Lower lobe of right lung (tissue), 2 donors: ENCODE results near the gene SLC6A13. TPM values are rescaled to one million over a fixed set of nuclear protein-coding genes. Genes with fewer than 3 reads are reported as not detected.
"Not testable (repeated sequence)": the region's sequence is repeated elsewhere in the genome, so short reads cannot be mapped to it uniquely, and the experiment has no call there.

ENCODE experiments used
- ATAC-seq, 2 donors: fragments of 200-7000 bp; cut with Tn5 transposase; one replicate each; pipeline ENCODE4 v1.9.1; 2020 to 2022; ENCODE audit warnings: mild to moderate bottlenecking in 2 of 2, moderate library complexity in 2 of 2
- DNase-seq: peaks from one replicate; pipeline ENCODE4 v3.0.0-alpha.2; 2020
- H3K27ac ChIP-seq: fragments of 200-600 bp; one replicate; pipeline ENCODE4 v1.8.0; 2022
- H3K27me3 ChIP-seq: fragments of 200-600 bp; one replicate; pipeline ENCODE4 v1.8.0; 2022; ENCODE audit warnings: low read depth
- H3K36me3 ChIP-seq: fragments of 200-600 bp; one replicate; pipeline ENCODE4 v1.8.0; 2022; ENCODE audit warnings: mild to moderate bottlenecking
- H3K4me1 ChIP-seq: fragments of 200-600 bp; one replicate; pipeline ENCODE4 v1.8.0; 2022
- H3K4me3 ChIP-seq: fragments of 200-600 bp; one replicate; pipeline ENCODE4 v1.8.0; 2022; ENCODE audit warnings: mild to moderate bottlenecking
- H3K9me3 ChIP-seq: fragments of 200-600 bp; one replicate; pipeline ENCODE4 v1.8.0; 2022
- intact Hi-C: fragments of 100-400 bp; cut with DNase I; formaldehyde crosslinking; loops from one replicate; pipeline ENCODE4 v1.11.0; 2022
- total RNA-seq: library from RNA; stranded (reverse); fragmentation: NEBNext Ultra II Directional; extraction: Animal tissue kit (Norgen Biotek cat#: 25700); gene quantifications from one replicate; pipeline ENCODE4 v1.2.1, GENCODE V29; 2021
- TF ChIP-seq, protein P1 (sequence below): fragments of 200-600 bp; IDR thresholded peaks from one replicate; pipeline ENCODE4 v1.8.0; 2022; ENCODE audit warnings: antibody characterized with exemption, mild to moderate bottlenecking
- donor health status: DM: no; HTN: yes; CAD: no; lungs with severe emphysema.

SLC6A13 gene
- total RNA-seq, 1 donor from 2014 or later, result 5.0 TPM

DNA sequence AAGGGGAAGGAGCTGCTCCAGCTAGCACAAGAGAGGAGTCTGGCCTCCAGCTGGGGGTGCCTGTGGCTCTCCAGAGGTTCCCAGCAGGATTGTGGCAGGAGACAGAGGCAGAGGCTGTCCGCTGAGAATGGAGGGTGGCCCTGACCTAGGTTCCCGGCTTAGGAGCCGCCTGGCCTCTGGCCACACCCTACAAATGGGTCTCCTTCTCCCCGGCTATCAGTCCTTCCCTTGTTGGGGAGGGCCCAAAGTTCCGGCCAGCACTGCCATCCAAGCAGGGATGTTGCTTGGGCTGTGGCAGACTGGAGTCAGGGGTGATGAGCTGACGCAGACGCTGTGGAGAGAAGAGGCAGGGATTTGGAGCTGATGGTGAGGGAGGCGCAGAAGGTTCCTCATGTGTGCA is 71.8 kb downstream of the SLC6A13 start:
- intact Hi-C loops, result no loop called here

DNA sequence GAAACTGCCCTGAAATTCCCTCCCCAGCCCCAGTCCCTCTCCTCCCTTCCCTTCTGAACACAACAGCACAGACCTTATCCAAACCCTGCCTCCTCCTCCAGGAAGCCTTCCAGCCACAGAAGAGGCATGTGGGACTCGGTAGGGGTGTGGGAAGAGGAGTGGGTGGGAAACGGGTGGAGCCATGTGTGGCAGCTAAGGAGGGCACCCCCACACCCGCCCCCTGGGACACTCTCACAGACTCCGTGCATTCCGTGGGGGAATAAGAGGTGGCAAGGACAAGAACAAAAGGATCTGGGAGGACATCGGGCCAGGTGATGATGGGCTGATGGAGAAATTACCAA is 73.0 kb downstream of the SLC6A13 start:
- Histone ChIP-seq H3K4me1 (peaks cover 7% of the 10 kb centered on the region), H3K4me3 (no peak overlapping the region), H3K36me3 (no peaks in the 10 kb centered on the region), H3K9me3 (no peaks in the 10 kb centered on the region), H3K27me3 (peaks cover 8% of the 10 kb centered on the region), H3K27ac (no peak overlapping the region)
- intact Hi-C loops, result no loop called here
- TF ChIP-seq, protein P1, sequence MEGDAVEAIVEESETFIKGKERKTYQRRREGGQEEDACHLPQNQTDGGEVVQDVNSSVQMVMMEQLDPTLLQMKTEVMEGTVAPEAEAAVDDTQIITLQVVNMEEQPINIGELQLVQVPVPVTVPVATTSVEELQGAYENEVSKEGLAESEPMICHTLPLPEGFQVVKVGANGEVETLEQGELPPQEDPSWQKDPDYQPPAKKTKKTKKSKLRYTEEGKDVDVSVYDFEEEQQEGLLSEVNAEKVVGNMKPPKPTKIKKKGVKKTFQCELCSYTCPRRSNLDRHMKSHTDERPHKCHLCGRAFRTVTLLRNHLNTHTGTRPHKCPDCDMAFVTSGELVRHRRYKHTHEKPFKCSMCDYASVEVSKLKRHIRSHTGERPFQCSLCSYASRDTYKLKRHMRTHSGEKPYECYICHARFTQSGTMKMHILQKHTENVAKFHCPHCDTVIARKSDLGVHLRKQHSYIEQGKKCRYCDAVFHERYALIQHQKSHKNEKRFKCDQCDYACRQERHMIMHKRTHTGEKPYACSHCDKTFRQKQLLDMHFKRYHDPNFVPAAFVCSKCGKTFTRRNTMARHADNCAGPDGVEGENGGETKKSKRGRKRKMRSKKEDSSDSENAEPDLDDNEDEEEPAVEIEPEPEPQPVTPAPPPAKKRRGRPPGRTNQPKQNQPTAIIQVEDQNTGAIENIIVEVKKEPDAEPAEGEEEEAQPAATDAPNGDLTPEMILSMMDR, result no peak
- ATAC-seq (no peak), DNase-seq (peak; percentile 30)

More for the DNA sequence above, 71.8 kb downstream of the SLC6A13 start:
- Histone ChIP-seq H3K4me1 (peaks cover 7% of the 10 kb centered on the region), H3K36me3 (no peaks in the 10 kb centered on the region), H3K4me3 (no peak overlapping the region), H3K27ac (no peak overlapping the region), H3K27me3 (peaks cover 8% of the 10 kb centered on the region), H3K9me3 (no peaks in the 10 kb centered on the region)
- TF ChIP-seq, protein P1, result no peak
- ATAC-seq (no peak), DNase-seq (peak; percentile 30)

DNA sequence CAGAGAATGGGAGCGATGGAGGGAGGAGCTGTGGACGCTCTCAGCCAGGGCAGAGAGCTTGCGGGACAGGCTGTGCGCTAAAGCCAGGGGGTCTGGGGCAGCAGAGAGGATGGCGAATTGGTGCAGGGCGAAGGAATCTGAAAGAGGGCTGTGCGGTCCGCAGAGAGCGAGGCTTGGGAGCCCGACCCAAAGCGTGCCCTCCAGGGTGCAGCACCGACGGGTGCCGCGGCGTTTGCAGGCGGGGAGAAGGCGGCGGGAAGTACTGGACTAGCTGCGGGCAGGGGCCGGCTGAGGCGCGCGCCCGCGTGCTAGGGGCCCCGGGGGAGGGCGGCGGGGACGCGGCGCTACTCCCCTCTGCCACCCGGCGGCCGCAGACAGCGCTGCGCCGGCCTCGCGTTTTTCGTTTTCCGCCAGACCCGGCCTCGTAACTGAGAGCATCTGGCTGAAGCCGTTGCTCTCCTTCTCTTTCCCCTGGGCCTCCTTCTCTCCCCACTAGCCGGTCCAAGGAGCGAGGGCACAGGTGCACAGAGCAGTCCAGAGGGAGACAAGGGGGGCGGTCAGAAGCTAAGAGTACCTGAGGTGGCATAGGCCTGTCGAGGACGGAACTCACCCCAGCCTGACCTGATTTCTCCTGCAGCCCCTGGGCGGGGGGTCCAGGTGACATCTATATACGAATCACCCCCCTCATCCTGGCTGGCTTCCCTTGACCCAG is 73.6 kb downstream of the SLC6A13 start:
- DNase-seq, result peak; percentile 64
- intact Hi-C loops, result no loop called here
- Histone ChIP-seq H3K27ac (no peak overlapping the region), H3K27me3 (peaks cover 8% of the 10 kb centered on the region), H3K9me3 (no peaks in the 10 kb centered on the region), H3K4me1 (peaks cover 7% of the 10 kb centered on the region), H3K4me3 (peak overlapping the region; percentile 48), H3K36me3 (no peaks in the 10 kb centered on the region)
- TF ChIP-seq, protein P1, result peak; percentile 74
- peak; percentile 83 to 91 for ATAC-seq

DNA sequence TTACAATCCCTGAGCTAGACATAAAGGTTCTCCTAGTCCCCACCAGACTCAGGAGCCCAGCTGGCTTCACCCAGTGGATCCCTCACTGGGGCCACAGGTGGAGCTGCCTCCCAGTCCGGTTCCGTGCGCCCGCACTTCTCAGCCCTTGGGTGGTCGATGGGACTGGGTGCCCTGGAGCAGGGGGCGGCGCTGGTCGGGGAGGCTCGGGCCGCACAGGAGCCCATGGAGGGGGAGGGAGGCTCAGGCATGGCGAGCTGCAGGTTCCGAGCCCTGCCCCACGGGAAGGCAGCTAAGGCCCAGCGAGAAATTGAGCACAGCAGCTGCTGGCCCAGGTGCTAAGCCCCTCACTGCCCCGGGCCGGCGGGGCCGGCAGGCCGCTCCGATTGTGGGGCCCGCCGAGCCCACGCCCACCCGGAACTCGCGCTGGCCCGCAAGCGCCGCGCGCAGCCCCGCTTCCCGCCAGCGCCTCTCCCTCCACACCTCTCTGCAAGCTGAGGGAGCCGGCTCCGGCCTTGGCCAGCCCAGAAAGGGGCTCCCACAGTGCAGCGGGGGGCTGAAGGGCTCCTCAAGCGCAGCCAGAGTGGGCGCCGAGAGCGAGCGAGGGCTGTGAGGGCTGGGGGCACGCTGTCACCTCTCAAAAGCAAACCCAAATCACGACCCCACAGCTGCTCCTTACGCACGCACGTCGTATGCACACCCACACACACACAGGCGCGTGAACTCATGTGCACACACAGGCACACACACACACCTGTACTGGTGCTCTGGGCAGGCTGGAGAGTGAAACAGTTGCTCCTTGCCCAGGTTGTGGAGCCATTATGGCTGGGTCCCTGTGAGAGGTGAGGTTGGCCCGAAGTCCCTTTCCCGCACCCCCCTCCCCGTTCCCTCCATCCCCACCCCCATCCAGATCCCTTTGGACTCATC is 74.4 kb downstream of the SLC6A13 start:
- H3K36me3 ChIP-seq, H3K27ac ChIP-seq, H3K27me3 ChIP-seq, H3K9me3 ChIP-seq, H3K4me1 ChIP-seq, intact Hi-C loops: not testable (repeated sequence)
- H3K4me3 ChIP-seq, result peak overlapping the region; percentile 48
- peak; percentile 42 for DNase-seq
- peak in 1 of 2 donors; percentile 4 for ATAC-seq

DNA sequence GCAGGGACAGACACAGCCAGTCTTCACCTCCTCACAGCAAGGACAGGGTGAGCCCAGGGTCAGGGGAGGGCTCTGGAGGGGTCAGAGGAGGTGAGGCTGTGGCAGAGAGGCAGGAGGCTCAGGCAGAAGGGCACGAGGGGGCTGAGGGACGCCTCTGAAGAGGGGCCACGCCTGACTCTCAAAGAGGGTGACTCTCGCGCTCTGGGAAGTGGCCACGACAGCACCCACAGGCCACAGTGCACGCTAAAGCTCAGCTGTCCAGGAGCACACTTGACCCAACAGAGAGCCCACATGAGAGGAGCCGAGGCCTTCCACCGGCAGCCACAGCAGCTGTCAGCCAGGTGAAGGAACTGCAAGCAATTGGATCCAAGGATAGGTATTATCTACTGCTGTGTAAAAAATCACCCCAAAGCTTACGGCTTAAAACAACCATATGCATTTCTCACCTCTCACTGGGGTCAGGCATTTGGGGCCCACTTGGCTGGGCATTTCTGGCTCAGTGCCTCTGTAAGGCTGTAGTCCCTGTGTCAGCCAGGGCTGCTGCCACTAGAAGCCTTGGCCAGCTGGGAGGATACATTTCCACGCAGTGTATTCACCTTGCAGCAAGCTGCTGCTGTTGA is 76.5 kb downstream of the SLC6A13 start:
- Histone ChIP-seq H3K27ac (no peak overlapping the region), H3K36me3 (no peaks in the 10 kb centered on the region), H3K4me3 (no peak overlapping the region), H3K27me3 (peaks cover 6% of the 10 kb centered on the region), H3K9me3 (no peaks in the 10 kb centered on the region), H3K4me1 (peaks cover 8% of the 10 kb centered on the region)
- intact Hi-C loops, result no loop called here
- TF ChIP-seq, protein P1, result no peak
- no peak for ATAC-seq
- no peak for DNase-seq
